Thyroid gland (tissue), 4 donors: ENCODE results near the gene MANSC1. TPM values are rescaled to one million over a fixed set of nuclear protein-coding genes. Genes with fewer than 3 reads are reported as not detected.

Source experiments
- DNase-seq, 2 donors: peaks; one replicate each; pipeline ENCODE4 v3.0.0-alpha.2; 2019
- H3K27ac ChIP-seq, 3 donors: fragments of 200-600 bp; sonication (generic); 1 replicate in 2 of 3; 2 replicates in 1 of 3; pipeline ENCODE4 v1.5.1; 2016 to 2019; ENCODE audit warnings: mild to moderate bottlenecking in 1 of 3, moderate library complexity in 1 of 3
- H3K27me3 ChIP-seq: fragments of 200-600 bp; sonication (generic); one replicate; pipeline ENCODE4 v1.5.1; 2019
- H3K36me3 ChIP-seq, 2 donors: fragments of 200-600 bp; sonication (generic); one replicate each; pipeline ENCODE4 v1.5.1; 2016 to 2019
- H3K4me1 ChIP-seq, 2 donors: fragments of 200-600 bp; sonication (generic); one replicate each; pipeline ENCODE4 v1.5.1; 2017 to 2019
- H3K4me3 ChIP-seq, 3 donors: fragments of 200-600 bp; sonication (generic); replicated peaks in 1 of 3; 1 replicate in 2 of 3; 2 replicates in 1 of 3; pipeline ENCODE4 v1.5.1; 2016; ENCODE audit warnings: mild to moderate bottlenecking in 1 of 3
- H3K9me3 ChIP-seq: fragments of 200-600 bp; sonication (generic); one replicate; pipeline ENCODE4 v1.5.1; 2017
- POLR2A ChIP-seq, 2 donors: fragments of 450-650 bp; IDR thresholded peaks; one replicate each; pipeline ENCODE4 v1.6.1; 2017; ENCODE audit warnings: antibody characterized with exemption in 2 of 2, mild to moderate bottlenecking in 2 of 2, moderate library complexity in 1 of 2
- WGBS, 2 donors: methylation state at CpG; one replicate each; pipeline ENCODE4 v1.1.5; 2017; 5-methylcytosine and 5-hydroxymethylcytosine counted together
- intact Hi-C: fragments of 100-400 bp; cut with DNase I; formaldehyde crosslinking; loops from one replicate; pipeline ENCODE4 v1.15.1; 2023
- small RNA-seq: library from RNA; depleted of rRNA; stranded (forward); fragments of <200 nt; gene quantifications from one replicate; pipeline ENCODE3, GENCODE V24; 2016
- total RNA-seq, 4 donors: library from RNA; depleted of rRNA; stranded (reverse); fragments of >200 nt; gene quantifications; one replicate each; pipeline ENCODE4 v1.2.3, GENCODE V29; 2016
- TF ChIP-seq, protein P1 (sequence below), 6 experiments: fragments of 200-600 bp in 3 of 6; fragments of 450-650 bp in 3 of 6; sonication (generic) in 3 of 6; IDR thresholded peaks; one replicate each; pipeline ENCODE4 v1.5.1; 2016 to 2019; ENCODE audit warnings: antibody characterized with exemption in 6 of 6, mild to moderate bottlenecking in 2 of 6, inconsistent platforms in 1 of 6, moderate library complexity in 1 of 6

Gene MANSC1
- total RNA-seq, 4 donors from 2014 or later = 15.3 to 59.0 (median 37.5) TPM

DNA sequence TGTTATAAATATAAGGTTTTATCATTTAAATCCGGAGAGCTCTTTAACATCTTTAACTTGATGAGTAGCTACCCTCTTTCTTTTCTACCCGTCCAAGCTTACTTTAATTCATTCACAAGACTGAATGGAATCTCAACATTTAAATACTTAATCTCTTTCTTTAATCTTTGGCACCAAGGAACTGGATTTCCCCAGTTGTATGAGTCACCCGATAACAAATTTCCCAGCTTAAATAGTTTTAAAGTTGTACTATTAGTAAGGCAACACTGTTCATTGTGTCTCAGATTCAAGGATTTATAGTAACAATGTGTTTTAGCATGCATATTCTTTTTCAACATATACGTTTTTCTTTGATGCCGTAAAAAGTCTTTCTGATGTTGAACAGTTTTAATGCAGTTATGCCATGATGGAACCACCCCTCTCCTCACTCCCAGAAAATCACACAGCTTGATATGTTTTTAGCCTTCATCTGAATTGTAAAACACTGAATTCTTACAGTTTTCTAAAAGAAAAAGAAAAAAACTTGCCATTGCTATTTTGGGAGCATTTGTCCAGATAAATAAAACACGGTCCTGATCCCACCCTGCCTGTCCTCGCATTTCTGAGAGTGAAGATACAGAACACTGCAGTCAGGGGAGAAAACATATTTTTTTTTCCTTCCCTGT lies 67.1 kb downstream of the MANSC1 start:
- Histone ChIP-seq H3K4me1 (peaks cover 5% of the 10 kb centered on the region in 2 donors), H3K27me3 (no peaks in the 10 kb centered on the region), H3K27ac (peak overlapping the region in 1 of 3 donors; percentile 36), H3K4me3 (no peak overlapping the region), H3K36me3 (no peaks in the 10 kb centered on the region), H3K9me3 (no peaks in the 10 kb centered on the region)
- TF ChIP-seq, protein P1, sequence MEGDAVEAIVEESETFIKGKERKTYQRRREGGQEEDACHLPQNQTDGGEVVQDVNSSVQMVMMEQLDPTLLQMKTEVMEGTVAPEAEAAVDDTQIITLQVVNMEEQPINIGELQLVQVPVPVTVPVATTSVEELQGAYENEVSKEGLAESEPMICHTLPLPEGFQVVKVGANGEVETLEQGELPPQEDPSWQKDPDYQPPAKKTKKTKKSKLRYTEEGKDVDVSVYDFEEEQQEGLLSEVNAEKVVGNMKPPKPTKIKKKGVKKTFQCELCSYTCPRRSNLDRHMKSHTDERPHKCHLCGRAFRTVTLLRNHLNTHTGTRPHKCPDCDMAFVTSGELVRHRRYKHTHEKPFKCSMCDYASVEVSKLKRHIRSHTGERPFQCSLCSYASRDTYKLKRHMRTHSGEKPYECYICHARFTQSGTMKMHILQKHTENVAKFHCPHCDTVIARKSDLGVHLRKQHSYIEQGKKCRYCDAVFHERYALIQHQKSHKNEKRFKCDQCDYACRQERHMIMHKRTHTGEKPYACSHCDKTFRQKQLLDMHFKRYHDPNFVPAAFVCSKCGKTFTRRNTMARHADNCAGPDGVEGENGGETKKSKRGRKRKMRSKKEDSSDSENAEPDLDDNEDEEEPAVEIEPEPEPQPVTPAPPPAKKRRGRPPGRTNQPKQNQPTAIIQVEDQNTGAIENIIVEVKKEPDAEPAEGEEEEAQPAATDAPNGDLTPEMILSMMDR (IDR thresholded peaks at IDR 0.05) = no peak
- no peak for TF ChIP-seq POLR2A (IDR thresholded peaks at IDR 0.05)
- intact Hi-C loops = no loop called here
- DNase-seq = no peak
- WGBS, 2 donors = 63 to 66% methylated on average over 7 of the region's 7 CpGs

DNA sequence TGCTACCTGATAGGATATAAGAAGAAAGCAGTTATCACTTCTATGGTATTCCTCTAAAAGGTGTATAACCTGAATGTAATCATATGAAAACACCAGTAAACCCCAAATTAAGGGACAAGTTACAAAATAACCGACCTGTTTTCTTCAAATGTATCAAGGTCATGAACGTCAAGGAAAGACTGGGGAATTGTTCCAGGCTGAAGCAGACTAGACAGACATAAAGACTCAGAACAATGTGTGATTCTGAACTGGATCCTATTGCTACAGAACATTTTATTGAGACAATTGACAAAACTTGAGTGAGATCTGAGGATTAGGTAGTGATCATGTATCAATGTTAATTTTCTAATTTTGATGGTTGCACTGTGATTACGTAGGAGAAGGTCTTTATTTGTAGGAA lies 67.8 kb downstream of the MANSC1 start:
- peaks cover 5% of the 10 kb centered on the region in 2 donors for H3K4me1 ChIP-seq
- intact Hi-C loops = no loop called here
- H3K27ac ChIP-seq = no peak overlapping the region
- no peak overlapping the region for H3K4me3 ChIP-seq
- H3K9me3 ChIP-seq = no peaks in the 10 kb centered on the region
- TF ChIP-seq, protein P1 (IDR thresholded peaks at IDR 0.05) = no peak
- TF ChIP-seq POLR2A (IDR thresholded peaks at IDR 0.05) = no peak
- no peaks in the 10 kb centered on the region for H3K36me3 ChIP-seq
- no peaks in the 10 kb centered on the region for H3K27me3 ChIP-seq
- DNase-seq = no peak
- 85 to 91% methylated on average over 3 of the region's 3 CpGs for WGBS, 2 donors

DNA sequence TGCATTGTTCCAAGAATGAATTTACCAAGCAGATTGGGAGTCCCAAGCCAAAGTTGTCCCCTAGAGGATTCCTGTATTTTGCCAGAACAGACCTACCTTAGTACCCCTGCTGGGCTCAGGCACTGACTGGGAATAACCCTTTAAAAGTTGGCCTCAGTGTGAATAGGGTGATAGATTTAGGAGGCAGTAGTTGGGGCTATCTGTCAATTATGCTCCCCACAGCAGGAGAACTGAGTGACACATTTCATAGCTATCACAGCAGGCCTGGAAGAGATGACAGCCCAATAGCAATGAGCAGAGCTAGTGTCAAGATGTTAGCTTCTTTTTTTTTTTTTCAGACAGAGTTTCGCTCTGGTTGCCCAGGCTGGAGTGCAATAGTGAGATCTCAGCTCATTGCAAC lies 68.9 kb downstream of the MANSC1 start:
- Histone ChIP-seq H3K4me1 (peaks cover 5% of the 10 kb centered on the region in 2 donors), H3K4me3 (no peak overlapping the region), H3K27ac (no peak overlapping the region), H3K9me3 (no peaks in the 10 kb centered on the region), H3K27me3 (no peaks in the 10 kb centered on the region), H3K36me3 (no peaks in the 10 kb centered on the region)
- 100% methylated on average over 1 of the region's 1 CpG for WGBS, 2 donors
- DNase-seq = no peak
- intact Hi-C loops = no loop called here
- no peak for TF ChIP-seq POLR2A (IDR thresholded peaks at IDR 0.05)
- TF ChIP-seq, protein P1 (IDR thresholded peaks at IDR 0.05) = no peak

DNA sequence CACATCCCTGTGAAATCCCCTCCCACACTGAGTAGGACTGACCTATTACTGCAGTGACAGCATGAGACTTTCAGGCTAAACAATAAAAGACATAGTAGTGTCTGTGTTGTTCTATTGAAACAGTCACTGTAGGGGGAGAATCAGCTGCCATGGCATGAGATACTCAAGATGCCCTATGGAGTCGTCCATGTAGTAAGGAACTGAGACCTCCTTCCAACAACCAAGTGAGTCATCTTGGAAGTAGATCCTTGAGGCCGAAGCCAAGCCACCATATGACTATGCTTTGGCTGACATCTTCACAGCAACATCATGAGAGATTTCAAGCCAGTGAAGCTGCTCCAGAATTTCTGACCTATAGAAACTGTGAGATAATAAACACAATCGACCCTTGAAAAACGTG lies 71.1 kb downstream of the MANSC1 start:
- H3K27me3 ChIP-seq = no peaks in the 10 kb centered on the region
- no peaks in the 10 kb centered on the region for H3K36me3 ChIP-seq
- H3K9me3 ChIP-seq = no peaks in the 10 kb centered on the region
- H3K4me1 ChIP-seq = peaks cover 0 to 5% of the 10 kb centered on the region in 2 donors
- WGBS, 2 donors = 78 to 82% methylated on average over 4 of the region's 4 CpGs
- TF ChIP-seq, protein P1 (IDR thresholded peaks at IDR 0.05) = no peak
- TF ChIP-seq POLR2A (IDR thresholded peaks at IDR 0.05) = no peak
- intact Hi-C loops = no loop called here
- H3K4me3 ChIP-seq = no peak overlapping the region
- H3K27ac ChIP-seq = no peak overlapping the region
- no peak for DNase-seq

Small RNA genes lying within 50 kb of the gene (small RNA-seq; reads per million reads assigned to genes)
- not detected for gene RNU6-318P

Other genes with a start within 250 kb of the MANSC1 start
- 10 to 100 TPM; 38.7 to 47.7 (median 42.7) TPM for gene LRP6, start 83.2 kb downstream of the MANSC1 start, total RNA-seq
- 10 to 100 TPM; 10.3 to 23.7 (median 19.6) TPM for gene BORCS5, start 6.8 kb upstream of the MANSC1 start, total RNA-seq
- 10 to 100 TPM; 24.2 to 34.5 (median 26.4) TPM for gene DUSP16, start 212.6 kb upstream of the MANSC1 start, total RNA-seq